Measurements from ENCODE around the gene RANGRF.

DNA sequence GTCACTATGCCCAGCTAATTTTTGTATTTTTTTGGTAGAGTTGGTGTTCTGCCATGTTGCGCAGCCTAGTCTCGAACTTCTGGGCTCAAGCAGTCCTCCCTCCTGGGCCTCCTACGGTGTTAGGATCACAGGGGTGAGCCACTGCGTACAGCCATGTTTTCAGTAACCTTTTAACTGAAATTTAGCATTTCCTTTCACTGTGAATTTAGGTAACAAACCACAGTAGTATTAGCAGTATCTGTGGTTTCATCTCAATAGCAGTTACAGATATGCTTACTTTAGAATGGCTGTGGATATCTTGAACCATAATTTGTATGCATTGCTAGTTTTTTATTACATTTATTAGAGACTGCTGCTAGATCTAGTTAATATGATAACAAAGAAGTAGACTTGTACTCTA lies 4.3 kb upstream of the RANGRF start:
- TF ChIP-seq EZH2 (optimal IDR thresholded peaks at IDR 0.05; ENCODE audit: low read depth, low read length): no peak
- TF ChIP-seq, protein P1, sequence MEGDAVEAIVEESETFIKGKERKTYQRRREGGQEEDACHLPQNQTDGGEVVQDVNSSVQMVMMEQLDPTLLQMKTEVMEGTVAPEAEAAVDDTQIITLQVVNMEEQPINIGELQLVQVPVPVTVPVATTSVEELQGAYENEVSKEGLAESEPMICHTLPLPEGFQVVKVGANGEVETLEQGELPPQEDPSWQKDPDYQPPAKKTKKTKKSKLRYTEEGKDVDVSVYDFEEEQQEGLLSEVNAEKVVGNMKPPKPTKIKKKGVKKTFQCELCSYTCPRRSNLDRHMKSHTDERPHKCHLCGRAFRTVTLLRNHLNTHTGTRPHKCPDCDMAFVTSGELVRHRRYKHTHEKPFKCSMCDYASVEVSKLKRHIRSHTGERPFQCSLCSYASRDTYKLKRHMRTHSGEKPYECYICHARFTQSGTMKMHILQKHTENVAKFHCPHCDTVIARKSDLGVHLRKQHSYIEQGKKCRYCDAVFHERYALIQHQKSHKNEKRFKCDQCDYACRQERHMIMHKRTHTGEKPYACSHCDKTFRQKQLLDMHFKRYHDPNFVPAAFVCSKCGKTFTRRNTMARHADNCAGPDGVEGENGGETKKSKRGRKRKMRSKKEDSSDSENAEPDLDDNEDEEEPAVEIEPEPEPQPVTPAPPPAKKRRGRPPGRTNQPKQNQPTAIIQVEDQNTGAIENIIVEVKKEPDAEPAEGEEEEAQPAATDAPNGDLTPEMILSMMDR (IDR thresholded peaks at IDR 0.05; ENCODE audit: low read length): no peak
